ENCODE data around the gene ASB18. TPM values are rescaled to one million over a fixed set of nuclear protein-coding genes. Genes with fewer than 3 reads are reported as not detected.

Gene ASB18
- total RNA-seq, 1 donor from 2014 or later, result not detected

DNA sequence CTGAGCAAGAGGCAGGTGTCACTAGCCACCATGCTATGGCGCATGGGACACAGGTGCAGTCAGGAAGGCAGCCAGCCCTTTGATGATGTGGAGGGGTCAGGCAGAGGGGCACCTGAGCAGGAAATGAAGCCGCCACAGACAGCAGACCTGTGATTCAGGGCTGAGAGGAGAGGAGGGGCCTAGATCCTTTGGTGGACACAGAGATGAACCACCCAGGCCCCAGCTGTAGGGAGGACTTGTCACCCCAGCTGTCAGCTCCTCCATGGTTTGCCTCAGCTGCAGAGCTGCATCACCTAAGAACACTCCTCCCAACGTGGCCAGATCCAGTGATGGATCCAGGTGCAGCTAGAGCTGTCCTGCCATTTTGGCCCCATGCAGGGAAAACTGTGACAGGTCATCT, 11.6 kb downstream of the ASB18 start:
- Mint-ChIP-seq H3K27ac (ENCODE audit: unreplicated experiment) (no peak overlapping the region), H3K4me1 (ENCODE audit: unreplicated experiment) (no peaks in the 10 kb centered on the region), H3K36me3 (ENCODE audit: unreplicated experiment) (peaks cover 5% of the 10 kb centered on the region), H3K4me3 (ENCODE audit: unreplicated experiment) (no peak overlapping the region), H3K27me3 (ENCODE audit: unreplicated experiment) (no peaks in the 10 kb centered on the region), H3K9me3 (ENCODE audit: unreplicated experiment) (no peaks in the 10 kb centered on the region)
- DNase-seq (ENCODE audit: extremely low spot score, unreplicated experiment), result peak; percentile 82
- TF ChIP-seq, protein P1, sequence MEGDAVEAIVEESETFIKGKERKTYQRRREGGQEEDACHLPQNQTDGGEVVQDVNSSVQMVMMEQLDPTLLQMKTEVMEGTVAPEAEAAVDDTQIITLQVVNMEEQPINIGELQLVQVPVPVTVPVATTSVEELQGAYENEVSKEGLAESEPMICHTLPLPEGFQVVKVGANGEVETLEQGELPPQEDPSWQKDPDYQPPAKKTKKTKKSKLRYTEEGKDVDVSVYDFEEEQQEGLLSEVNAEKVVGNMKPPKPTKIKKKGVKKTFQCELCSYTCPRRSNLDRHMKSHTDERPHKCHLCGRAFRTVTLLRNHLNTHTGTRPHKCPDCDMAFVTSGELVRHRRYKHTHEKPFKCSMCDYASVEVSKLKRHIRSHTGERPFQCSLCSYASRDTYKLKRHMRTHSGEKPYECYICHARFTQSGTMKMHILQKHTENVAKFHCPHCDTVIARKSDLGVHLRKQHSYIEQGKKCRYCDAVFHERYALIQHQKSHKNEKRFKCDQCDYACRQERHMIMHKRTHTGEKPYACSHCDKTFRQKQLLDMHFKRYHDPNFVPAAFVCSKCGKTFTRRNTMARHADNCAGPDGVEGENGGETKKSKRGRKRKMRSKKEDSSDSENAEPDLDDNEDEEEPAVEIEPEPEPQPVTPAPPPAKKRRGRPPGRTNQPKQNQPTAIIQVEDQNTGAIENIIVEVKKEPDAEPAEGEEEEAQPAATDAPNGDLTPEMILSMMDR (IDR thresholded peaks at IDR 0.05), result no peak

DNA sequence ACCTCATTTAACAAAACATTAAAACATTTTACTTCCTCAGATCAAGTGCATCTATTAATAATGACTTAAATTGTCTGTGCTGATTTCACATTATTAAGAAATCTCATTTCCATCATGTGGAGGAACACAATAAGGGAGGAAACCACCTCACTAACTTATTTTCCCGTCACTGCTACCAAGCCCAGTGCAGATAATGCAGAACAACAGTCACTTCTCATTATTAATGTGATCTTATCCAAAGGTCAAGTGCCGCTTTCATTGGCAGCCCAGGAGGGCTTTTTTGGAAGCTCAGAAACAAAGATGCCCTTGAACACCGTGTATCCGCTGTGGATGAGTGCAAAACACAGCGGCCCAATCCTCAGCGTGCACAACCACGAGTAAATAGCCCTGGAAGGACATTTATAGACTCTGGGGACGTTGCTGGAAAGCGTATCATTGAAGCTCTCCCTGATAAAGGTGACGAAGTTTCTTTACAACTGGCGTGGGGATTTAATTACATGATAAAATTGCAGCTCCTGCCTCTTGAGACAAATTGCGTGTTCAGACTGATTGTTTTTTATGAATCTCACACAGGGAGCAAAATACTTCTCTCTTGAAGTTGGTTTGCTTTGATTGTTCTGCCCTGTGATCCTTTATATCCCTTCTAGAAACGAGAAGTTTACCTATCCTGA, 13.2 kb downstream of the ASB18 start:
- Mint-ChIP-seq H3K36me3 (ENCODE audit: unreplicated experiment) (peaks cover 8% of the 10 kb centered on the region), H3K4me1 (ENCODE audit: unreplicated experiment) (no peaks in the 10 kb centered on the region), H3K9me3 (ENCODE audit: unreplicated experiment) (no peaks in the 10 kb centered on the region), H3K27ac (ENCODE audit: unreplicated experiment) (no peak overlapping the region), H3K4me3 (ENCODE audit: unreplicated experiment) (no peak overlapping the region), H3K27me3 (ENCODE audit: unreplicated experiment) (no peaks in the 10 kb centered on the region)
- TF ChIP-seq, protein P1 (IDR thresholded peaks at IDR 0.05), result no peak
- DNase-seq (ENCODE audit: extremely low spot score, unreplicated experiment), result peak; percentile 36

DNA sequence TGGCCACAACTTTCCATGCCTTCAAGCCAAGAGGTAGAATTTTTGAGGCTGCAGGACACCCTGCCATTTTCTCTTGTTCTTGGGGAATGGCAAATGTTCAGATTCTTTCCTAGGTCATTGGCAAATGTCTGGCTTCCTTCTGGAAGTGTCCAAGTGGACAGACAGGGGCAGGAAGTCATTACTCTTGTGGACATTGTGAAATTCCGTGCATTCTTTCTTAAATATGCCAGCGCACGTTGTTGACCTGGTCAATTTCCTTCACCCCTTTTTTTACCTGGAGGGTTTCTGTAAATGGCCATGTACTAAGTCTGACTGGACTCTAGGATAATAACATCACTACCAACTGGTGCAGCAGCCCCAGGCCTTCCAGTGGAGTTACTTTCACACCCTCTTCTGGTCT, 13.9 kb downstream of the ASB18 start:
- TF ChIP-seq, protein P1 (IDR thresholded peaks at IDR 0.05), result no peak

DNA sequence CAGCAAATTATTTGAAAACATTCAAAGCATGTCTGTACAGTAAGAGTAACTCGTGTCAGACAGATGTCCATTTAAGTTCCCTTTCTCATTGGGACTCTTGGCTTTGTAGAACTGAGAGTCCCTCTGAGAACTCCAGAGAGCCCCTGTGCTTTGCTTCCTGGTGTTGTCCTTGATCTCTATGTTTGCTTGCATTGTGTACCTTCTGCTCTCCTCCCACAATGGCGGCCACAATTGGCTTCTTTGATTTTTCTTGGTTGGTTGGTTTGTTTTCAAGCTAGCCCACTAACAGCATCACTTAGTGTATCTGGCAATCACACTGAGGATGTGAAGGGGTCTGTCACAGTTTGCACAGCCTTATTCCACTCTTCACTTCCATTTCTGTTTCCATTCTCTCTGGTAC, 15.1 kb downstream of the ASB18 start:
- Mint-ChIP-seq H3K36me3 (ENCODE audit: unreplicated experiment) (peaks cover 7% of the 10 kb centered on the region), H3K27me3 (ENCODE audit: unreplicated experiment) (no peaks in the 10 kb centered on the region), H3K9me3 (ENCODE audit: unreplicated experiment) (no peaks in the 10 kb centered on the region), H3K4me1 (ENCODE audit: unreplicated experiment) (no peaks in the 10 kb centered on the region), H3K4me3 (ENCODE audit: unreplicated experiment) (no peak overlapping the region), H3K27ac (ENCODE audit: unreplicated experiment) (no peak overlapping the region)
- TF ChIP-seq, protein P1 (IDR thresholded peaks at IDR 0.05), result no peak
- no peak for DNase-seq (ENCODE audit: extremely low spot score, unreplicated experiment)

More for the DNA sequence above, 13.9 kb downstream of the ASB18 start:
- Mint-ChIP-seq H3K36me3 (ENCODE audit: unreplicated experiment) (peaks cover 12% of the 10 kb centered on the region), H3K27me3 (ENCODE audit: unreplicated experiment) (no peaks in the 10 kb centered on the region), H3K4me3 (ENCODE audit: unreplicated experiment) (no peak overlapping the region), H3K27ac (ENCODE audit: unreplicated experiment) (no peak overlapping the region), H3K4me1 (ENCODE audit: unreplicated experiment) (no peaks in the 10 kb centered on the region), H3K9me3 (ENCODE audit: unreplicated experiment) (no peaks in the 10 kb centered on the region)
- DNase-seq (ENCODE audit: extremely low spot score, unreplicated experiment), result peak; percentile 15

DNA sequence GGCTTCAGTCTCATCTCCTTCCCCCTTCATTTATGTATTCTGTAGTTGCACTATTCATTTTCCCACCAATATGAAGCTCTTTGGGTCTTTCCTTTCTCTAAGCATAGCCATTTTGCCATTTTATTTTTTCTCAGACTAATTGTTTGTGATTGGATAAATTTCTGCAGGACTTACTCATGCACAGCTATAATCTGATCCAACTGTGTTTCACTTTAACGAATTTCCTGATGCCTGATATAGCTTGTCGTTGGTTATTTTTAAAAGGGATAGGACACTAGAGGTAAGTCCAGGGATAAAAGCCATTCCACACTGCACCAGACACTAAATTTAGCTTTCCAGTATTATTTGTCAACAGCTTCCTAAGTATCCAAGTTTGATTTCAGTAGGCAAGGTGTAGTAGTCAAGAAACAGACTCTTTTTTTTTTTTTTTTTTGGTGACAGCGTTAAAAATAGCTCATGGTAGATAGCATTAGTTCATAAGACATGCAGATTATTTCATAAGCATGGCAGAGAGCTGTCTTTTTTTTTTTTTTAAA, 17.4 kb downstream of the ASB18 start:
- Mint-ChIP-seq H3K4me1 (ENCODE audit: unreplicated experiment) (no peaks in the 10 kb centered on the region), H3K27ac (ENCODE audit: unreplicated experiment) (no peak overlapping the region), H3K36me3 (ENCODE audit: unreplicated experiment) (peaks cover 7% of the 10 kb centered on the region), H3K9me3 (ENCODE audit: unreplicated experiment) (no peaks in the 10 kb centered on the region), H3K27me3 (ENCODE audit: unreplicated experiment) (no peaks in the 10 kb centered on the region), H3K4me3 (ENCODE audit: unreplicated experiment) (no peak overlapping the region)
- DNase-seq (ENCODE audit: extremely low spot score, unreplicated experiment), result no peak
- TF ChIP-seq, protein P1 (IDR thresholded peaks at IDR 0.05), result no peak
